A673 (cell line): ENCODE data around the gene NAGLU. TPM values are rescaled to one million over a fixed set of nuclear protein-coding genes. Genes with fewer than 3 reads are reported as not detected.
"Not testable (repeated sequence)": the region's sequence is repeated elsewhere in the genome, so short reads cannot be mapped to it uniquely, and the experiment has no call there.

Experiments
- BruUV-seq: library from RNA; stranded (reverse); fragments of 400-500 nt; replicated peaks from 2 replicates; lab custom pipeline; 2021; lab: Mats Ljungman, UMichigan
- CTCF ChIA-PET: fragments of 300-600 bp; sonication (Branson Sonifier 250); formaldehyde crosslinking; loops from one replicate; lab custom pipeline; 2022; ENCODE audit warnings: antibody characterized with exemption; lab: Charles Lee
- POLR2A ChIA-PET: fragments of 300-600 bp; sonication (Branson Sonifier 250); formaldehyde crosslinking; loops from one replicate; lab custom pipeline; 2022; ENCODE audit warnings: antibody characterized with exemption; ENCODE audit not compliant: low non-redundant PET; lab: Charles Lee
- DNase-seq: peaks from one replicate; pipeline ENCODE4 v3.0.0-alpha.2; 2015; ENCODE audit warnings: low spot score
- H3K27ac ChIP-seq: fragments of 200-600 bp; sonication (generic); 2 replicates; pipeline ENCODE4 v1.5.1; 2016; ENCODE audit warnings: mixed run types, low read depth, mild to moderate bottlenecking, mixed read lengths, antibody characterized with exemption, low read length; ENCODE audit not compliant: poor library complexity, severe bottlenecking
- H3K27me3 ChIP-seq: fragments of 200-600 bp; sonication (generic); replicated peaks from 2 replicates; pipeline ENCODE4 v1.6.1; 2017; ENCODE audit warnings: mixed run types, low read depth, mild to moderate bottlenecking, mixed read lengths, antibody characterized with exemption, low read length; ENCODE audit not compliant: insufficient read depth, poor library complexity
- H3K36me3 ChIP-seq: fragments of 200-600 bp; sonication (generic); 2 replicates; pipeline ENCODE4 v1.6.1; 2016; ENCODE audit warnings: mixed run types, mild to moderate bottlenecking, mixed read lengths, antibody characterized with exemption, low read length; ENCODE audit not compliant: insufficient read depth, poor library complexity, severe bottlenecking
- H3K4me1 ChIP-seq: fragments of 200-600 bp; sonication (generic); 2 replicates; pipeline ENCODE4 v1.6.1; 2017; ENCODE audit warnings: mixed run types, mild to moderate bottlenecking, mixed read lengths, antibody characterized with exemption, low read length; ENCODE audit not compliant: insufficient read depth, poor library complexity, severe bottlenecking
- H3K4me3 ChIP-seq: fragments of 200-600 bp; sonication (generic); 2 replicates; pipeline ENCODE4 v1.5.1; 2016; ENCODE audit warnings: low read depth, mixed run types, mild to moderate bottlenecking, mixed read lengths, low read length; ENCODE audit not compliant: poor library complexity, severe bottlenecking
- H3K9me3 ChIP-seq: fragments of 200-600 bp; sonication (generic); 2 replicates; pipeline ENCODE4 v1.6.1; 2016; ENCODE audit warnings: mixed run types, low read depth, mild to moderate bottlenecking, mixed read lengths, antibody characterized with exemption, low read length; ENCODE audit not compliant: poor library complexity, severe bottlenecking
- CTCF ChIP-seq: fragments of 300-800, 200-600 bp; sonication (generic); conservative IDR thresholded peaks from 2 replicates; pipeline ENCODE4 v1.5.1; 2017; ENCODE audit warnings: low read depth, mild to moderate bottlenecking, antibody characterized with exemption, low read length, moderate library complexity, mixed read lengths
- EZH2 ChIP-seq: fragments of 200-600 bp; sonication (generic); IDR thresholded peaks from 2 replicates; pipeline ENCODE4 v1.6.1; 2017; ENCODE audit warnings: borderline replicate concordance, low read depth, mild to moderate bottlenecking, mixed read lengths, antibody characterized with exemption, low read length; ENCODE audit not compliant: poor library complexity, severe bottlenecking
- intact Hi-C: fragments of 100-400 bp; cut with micrococcal nuclease; formaldehyde crosslinking; loops from one replicate; pipeline ENCODE4 v1.10.0; 2022; ENCODE audit not compliant: unreplicated experiment
- total RNA-seq: library from RNA; stranded (reverse); gene quantifications from 2 replicates; pipeline ENCODE4 v1.2.3, GENCODE V29; 2021

The NAGLU gene
- total RNA-seq, 1 experiment from 2014 or later = 9.6 TPM

- TF ChIP-seq EZH2 (no peak), CTCF (no peak)
- CTCF ChIA-PET = no interaction called here
- DNase-seq = no peak
- H3K4me1 ChIP-seq = no peaks in the 10 kb centered on the region
- intact Hi-C loops = no loop called here
- H3K27me3 ChIP-seq = no peaks in the 10 kb centered on the region
- POLR2A ChIA-PET = no interaction called here
- H3K36me3 ChIP-seq = no peaks in the 10 kb centered on the region
- H3K9me3 ChIP-seq = no peaks in the 10 kb centered on the region
- no TSS peak for BruUV-seq
- H3K27ac ChIP-seq = no peak overlapping the region
- H3K4me3 ChIP-seq = no peak overlapping the region
Measured at GRCh38 chr17:42541041-42541833, 5.2 kb downstream of the NAGLU start.

DNA sequence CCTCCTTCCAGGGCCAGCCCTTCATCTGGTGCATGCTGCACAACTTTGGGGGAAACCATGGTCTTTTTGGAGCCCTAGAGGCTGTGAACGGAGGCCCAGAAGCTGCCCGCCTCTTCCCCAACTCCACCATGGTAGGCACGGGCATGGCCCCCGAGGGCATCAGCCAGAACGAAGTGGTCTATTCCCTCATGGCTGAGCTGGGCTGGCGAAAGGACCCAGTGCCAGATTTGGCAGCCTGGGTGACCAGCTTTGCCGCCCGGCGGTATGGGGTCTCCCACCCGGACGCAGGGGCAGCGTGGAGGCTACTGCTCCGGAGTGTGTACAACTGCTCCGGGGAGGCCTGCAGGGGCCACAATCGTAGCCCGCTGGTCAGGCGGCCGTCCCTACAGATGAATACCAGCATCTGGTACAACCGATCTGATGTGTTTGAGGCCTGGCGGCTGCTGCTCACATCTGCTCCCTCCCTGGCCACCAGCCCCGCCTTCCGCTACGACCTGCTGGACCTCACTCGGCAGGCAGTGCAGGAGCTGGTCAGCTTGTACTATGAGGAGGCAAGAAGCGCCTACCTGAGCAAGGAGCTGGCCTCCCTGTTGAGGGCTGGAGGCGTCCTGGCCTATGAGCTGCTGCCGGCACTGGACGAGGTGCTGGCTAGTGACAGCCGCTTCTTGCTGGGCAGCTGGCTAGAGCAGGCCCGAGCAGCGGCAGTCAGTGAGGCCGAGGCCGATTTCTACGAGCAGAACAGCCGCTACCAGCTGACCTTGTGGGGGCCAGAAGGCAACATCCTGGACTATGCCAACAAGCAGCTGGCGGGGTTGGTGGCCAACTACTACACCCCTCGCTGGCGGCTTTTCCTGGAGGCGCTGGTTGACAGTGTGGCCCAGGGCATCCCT lies 7.4 kb downstream of the NAGLU start:
- BruUV-seq = no TSS peak
- Histone ChIP-seq H3K9me3 (no peaks in the 10 kb centered on the region), H3K36me3 (no peaks in the 10 kb centered on the region), H3K4me1 (no peaks in the 10 kb centered on the region), H3K27me3 (no peaks in the 10 kb centered on the region), H3K4me3 (no peak overlapping the region), H3K27ac (no peak overlapping the region)
- ChIA-PET CTCF (no interaction called here), POLR2A (no interaction called here)
- intact Hi-C loops = no loop called here
- DNase-seq = no peak
- TF ChIP-seq CTCF = no peak
- no peak for TF ChIP-seq EZH2

DNA sequence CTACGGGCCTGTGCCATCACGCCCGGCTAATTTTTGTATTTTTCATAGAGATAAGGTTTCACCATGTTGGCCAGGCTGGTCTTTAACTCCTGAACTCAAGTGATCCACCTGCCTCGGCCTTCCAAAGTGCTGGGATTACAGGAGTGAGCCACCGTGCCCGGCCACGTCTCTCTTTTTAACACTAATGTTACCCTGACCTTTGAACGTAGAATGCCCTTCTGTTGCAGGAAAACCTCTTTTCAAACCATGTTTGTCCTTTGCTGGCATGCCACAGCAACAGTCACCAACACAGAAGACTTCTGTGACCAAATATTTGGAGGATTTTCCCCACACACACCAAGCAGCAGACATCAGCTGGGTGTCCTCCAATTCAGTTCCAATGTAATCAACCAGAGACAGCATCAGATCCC lies 8.8 kb downstream of the NAGLU start:
- BruUV-seq = no TSS peak
- H3K4me3 ChIP-seq = no peak overlapping the region
- no peaks in the 10 kb centered on the region for H3K27me3 ChIP-seq
- POLR2A ChIA-PET = no interaction called here
- no peak for DNase-seq
- H3K27ac ChIP-seq = no peak overlapping the region
- intact Hi-C loops = no loop called here
- no peaks in the 10 kb centered on the region for H3K36me3 ChIP-seq
- H3K4me1 ChIP-seq = no peaks in the 10 kb centered on the region
- CTCF ChIA-PET = no interaction called here
- H3K9me3 ChIP-seq = no peaks in the 10 kb centered on the region
- TF ChIP-seq CTCF (no peak), EZH2 (no peak)

- CTCF ChIA-PET, POLR2A ChIA-PET, H3K4me1 ChIP-seq, H3K4me3 ChIP-seq, H3K27me3 ChIP-seq, H3K27ac ChIP-seq, BruUV-seq, H3K36me3 ChIP-seq, intact Hi-C loops, H3K9me3 ChIP-seq, DNase-seq: not testable (repeated sequence)
Measured at GRCh38 chr17:42545755-42546505, 9.9 kb downstream of the NAGLU start.
